ENCODE measurements around the gene UHRF2.
A peak's percentile ranks its signal among the peaks of the same experiment; 100 is the strongest.
"Not testable (repeated sequence)": the region's sequence is repeated elsewhere in the genome, so short reads cannot be mapped to it uniquely, and the experiment has no call there.

The UHRF2 gene

DNA sequence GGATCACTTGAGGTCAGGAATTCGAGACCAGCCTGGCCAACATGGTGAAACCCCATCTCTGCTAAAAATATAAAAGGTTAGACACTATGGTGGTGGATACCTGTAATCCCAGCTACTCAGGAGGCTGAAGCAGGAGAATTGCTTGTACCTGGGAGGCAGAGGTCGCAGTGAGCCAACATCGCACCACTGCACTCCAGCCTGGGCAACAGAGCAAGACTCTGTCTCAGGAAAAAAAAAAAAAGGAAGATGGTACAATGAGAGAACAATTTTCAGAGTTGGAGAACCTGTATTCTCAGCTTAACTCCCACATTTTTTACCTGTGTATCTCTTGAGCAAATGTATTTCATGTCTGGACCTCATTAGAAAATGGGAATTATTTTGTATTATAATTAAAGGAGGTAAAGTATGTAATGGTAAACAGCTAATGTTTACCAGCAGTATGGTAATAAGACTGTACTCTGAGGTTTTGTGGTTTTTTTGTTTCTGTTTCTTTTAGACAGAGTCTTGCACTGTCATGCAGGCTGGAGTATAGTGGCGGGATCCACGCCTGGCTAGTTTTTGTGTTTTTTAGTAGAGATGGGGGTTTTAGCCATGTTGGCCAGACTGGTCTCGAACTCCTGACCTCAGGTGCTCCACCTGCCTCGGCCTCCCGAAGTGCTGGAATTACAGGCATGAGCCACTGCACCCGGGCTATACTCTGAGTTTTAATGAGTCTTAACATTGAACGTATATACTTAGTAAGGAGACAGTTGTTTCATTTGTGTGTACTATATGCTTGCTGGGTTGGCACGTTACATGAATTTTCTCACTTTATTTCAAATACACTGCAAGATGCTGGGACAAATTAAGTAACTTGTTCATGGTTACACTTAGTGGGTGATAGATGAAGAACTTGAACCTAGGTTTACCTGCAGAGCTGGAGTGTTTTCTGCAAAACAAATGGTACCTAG, 16.2 kb downstream of the UHRF2 start:
- DNase-seq: no peak

DNA sequence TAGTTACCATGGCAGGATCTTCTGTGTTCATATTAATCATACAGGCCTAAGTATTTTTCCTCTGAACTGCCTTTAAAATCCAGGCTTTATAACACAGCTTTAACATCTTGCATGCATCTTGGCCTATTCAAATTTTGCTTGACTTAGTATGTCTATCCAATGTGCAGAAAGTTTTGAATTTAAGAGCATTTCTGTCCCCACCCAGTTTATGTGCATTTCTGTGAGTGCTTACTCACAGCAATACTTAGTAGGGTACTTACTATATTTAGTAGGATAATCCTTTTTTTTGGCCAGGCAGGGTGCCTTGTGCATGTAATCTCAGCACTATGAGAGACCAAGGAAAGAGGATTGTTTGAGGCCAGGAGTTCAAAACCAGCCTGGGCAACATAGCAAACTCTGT, 18.0 kb downstream of the UHRF2 start:
- DNase-seq: no peak

DNA sequence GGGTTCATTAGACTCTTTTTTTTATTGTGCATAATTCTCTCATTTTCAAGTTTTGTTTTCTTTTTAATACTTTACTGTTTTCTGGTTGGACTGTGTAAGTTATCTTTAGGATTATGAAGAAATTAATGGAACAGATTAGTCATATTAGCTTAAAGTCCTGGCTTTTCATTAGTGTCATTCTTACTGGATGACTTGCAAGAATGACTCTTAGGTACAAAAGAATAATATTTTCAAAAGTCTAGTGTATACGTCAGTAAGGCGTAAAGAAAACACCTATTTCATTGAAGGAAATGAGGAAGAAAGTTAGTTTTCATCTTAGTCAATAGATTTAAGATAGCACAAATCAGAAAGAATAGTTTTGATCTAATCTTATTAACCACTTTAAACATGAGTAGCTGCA, 20.4 kb downstream of the UHRF2 start:
- DNase-seq: peak; percentile 70

DNA sequence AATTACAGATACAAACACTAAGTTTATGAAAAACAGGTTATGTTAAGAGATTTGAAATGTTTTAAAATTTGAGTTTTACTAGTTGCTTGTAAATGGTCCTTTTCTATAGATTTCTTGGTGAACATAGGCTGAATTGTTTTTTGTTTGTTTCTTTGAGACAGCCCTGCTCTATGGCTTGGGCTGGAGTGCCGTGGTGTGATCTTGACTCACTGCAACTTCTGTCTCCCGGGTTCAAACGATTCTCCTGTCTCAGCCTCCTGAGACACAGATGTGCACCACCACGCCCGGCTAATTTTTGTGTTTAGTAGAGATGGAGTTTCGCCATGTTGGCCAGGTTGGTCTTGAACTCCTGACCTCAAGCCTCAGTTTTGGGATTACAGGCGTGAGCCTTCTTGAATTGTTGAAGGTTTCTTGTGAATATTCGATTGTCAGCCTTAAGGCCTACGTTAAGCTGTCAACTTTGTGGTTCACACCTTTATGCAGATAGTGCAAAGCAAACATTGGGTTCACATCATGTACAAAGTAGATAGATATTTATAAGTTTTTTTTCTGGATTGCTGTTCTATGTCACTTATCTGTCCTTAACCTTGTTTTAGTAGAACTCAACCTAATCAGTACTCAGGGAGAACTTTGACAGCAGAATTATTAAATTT, 26.2 kb downstream of the UHRF2 start:
- DNase-seq: no peak

DNA sequence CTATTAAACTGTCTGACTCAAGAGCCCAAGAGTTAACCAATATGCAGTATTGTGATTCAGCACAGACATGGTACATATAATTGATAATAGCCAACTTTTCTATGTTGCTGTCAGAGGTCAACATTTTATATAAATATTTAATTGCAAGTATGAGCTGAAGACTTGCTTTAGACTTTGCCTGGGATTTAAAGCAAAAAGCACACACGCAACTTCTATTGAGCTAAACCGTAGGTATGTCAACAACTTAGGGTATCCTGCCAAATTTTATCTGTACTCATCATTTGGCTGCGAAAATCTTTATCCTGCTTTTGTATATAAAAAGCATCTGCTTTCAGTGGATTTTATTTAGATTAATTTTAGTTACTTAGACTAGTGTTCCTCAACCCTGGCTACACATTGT, 27.4 kb downstream of the UHRF2 start:
- DNase-seq: peak; percentile 48

DNA sequence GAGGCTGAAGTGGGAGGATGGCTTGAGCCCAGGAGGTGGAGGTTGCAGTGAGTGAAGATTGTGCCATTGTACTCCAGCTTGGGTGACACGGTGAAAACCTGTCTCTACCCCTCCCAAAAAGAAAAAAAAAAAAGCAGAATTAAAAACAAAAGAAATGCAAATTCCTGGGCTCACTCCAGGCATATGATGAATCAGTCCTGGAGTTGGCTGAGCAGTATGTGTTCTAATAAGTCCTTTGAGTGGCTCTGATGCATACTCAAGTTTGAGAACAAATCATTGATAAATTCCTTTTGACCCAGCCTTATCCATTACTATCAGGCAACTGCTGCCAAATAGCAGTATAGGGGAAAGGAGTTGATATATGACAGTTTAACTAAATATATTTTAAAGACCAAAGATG, 28.3 kb downstream of the UHRF2 start:
- peak; percentile 23 for DNase-seq

DNA sequence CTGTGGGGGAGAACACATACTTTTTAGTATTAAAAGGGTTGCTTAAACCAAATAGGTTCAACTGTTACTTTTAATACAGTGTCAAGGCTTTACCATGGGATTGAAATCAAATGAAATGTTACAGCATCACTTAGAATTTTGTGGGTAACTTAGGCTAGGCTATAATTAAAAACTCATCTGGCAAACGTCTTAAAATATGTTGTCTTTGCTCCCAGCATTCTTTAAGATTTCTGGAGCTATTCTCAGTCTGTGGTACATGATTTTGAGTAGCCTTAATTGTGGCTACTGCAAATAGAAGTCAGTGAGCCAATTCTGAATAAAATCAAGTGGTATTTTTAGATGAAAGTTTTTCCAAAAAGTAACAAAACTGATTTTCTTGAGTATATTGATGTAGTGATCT, 30.7 kb downstream of the UHRF2 start:
- no peak for DNase-seq

DNA sequence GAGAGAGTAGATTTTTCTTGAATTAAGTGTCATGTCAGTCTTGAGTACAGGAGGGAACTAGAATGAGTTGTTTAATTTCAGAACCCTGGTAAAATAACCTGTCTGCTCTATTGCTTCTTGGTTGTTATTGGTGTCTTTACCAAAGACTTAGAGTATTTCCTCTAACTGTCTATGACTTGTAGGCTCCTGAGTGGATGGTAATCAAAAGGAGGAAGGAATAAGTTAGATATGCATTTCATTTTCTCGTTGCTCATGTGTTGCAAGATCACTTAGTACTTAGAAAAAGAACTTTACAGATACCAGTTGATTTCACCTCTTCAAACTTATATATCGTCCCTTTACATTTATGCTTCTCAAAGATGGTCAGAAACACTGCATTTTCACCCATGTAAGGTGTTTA, 31.1 kb downstream of the UHRF2 start:
- no peak for DNase-seq

DNA sequence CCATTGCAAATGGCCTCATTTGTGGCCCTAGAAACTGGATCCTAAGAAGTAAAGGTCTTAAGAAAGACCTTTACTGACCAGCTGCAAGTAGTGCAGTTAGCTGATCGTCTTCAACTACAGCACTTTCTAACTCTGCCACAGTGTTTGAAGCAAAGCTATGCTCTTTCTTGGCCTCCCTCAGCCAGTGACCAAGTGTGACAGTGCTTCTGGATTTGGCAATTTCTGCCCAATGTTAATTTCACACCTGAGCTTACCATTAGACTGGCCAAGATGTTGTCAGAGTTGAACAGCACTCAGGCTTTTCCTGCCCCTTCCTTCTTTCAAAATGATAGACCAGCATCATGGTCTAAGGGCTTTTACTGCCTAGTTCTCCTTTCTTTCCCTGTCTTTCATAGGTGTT, 36.1 kb downstream of the UHRF2 start:
- DNase-seq: no peak

DNA sequence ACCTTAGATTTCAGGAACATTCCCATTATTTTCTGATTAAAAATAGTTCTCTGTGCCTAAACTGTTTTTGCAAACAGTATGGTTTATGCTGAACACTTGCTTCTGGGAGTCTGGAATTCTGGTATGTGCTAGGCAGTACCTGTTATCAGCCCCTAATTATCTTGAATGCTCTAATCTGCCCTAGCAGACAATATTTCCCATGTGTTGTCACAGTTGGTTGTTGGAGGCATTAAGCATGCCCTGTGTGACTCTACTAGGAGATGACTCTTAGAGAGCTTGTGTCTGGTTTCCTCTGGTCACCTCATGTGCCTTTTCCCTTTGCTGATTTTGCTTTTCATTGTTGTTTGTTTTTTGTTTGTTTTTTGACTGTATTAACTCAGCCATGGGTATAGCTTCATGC, 36.6 kb downstream of the UHRF2 start:
- no peak for DNase-seq

DNA sequence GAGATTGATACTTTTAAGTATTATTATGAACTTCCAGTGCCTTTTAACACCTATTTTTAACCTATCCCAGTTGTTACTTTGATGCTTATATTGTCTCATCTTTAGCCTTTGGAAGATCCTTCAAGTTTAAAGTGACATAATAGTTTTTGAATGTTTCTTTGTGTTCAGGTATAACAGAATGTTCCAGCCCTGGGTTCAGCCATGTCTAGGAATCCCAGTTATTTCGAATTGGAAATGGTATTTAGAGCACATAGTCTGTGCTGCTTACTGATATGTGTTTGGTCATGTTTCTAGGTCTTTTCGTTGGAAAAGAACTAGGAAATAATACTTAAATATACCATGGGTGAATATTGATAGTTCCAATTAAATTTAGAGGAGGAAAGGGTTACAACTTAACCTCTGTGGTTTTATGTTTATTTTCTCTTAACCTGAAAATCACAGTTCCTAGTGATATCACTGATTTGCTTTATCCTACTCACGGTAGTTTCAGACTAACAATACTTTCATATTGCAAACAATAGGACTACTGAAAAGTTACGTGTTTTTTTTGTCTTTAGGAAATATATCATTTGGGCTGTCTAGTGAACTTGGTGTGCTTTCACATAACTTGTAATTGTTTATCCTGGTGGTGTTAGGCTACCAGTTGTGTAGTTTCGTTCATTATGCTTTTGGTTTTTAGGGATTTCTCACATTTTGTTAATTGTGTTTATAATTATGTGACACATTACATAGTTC, 37.8 kb downstream of the UHRF2 start:
- no peak for DNase-seq

DNA sequence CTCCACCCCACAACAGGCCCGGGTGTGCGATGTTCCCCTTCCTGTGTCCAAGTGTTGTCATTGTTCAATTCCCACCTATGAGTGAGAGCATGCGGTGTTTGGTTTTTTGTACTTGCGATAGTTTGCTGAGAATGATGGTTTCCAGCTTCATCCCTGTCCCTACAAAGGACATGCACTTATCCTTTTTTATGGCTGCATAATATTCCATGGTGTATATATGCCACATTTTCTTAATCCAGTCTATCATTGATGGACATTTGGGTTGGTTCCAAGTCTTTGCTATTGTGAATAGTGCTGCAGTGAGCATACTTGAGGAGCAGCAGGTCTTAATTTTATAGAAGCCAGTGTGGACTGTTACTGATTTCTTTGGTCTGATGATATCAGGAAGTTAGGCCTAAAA, 42.3 kb downstream of the UHRF2 start:
- not testable (repeated sequence) for DNase-seq

DNA sequence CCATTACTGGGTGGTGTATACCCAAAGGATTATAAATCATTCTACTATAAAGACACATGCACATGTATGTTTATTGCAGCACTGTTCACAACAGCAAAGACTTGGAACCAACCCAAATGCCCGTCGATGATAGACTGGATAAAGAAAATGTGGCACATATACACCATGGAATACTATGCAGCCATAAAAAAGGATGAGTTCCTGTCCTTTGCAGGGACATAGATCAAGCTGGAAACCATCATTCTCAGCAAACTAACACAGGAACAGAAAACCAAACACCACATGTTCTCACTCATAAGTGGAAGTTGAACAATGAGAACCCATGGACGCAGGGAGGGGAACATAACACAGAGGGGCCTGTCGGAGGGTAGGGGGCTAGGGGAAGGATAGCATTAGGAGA, 45.7 kb downstream of the UHRF2 start:
- DNase-seq: not testable (repeated sequence)

DNA sequence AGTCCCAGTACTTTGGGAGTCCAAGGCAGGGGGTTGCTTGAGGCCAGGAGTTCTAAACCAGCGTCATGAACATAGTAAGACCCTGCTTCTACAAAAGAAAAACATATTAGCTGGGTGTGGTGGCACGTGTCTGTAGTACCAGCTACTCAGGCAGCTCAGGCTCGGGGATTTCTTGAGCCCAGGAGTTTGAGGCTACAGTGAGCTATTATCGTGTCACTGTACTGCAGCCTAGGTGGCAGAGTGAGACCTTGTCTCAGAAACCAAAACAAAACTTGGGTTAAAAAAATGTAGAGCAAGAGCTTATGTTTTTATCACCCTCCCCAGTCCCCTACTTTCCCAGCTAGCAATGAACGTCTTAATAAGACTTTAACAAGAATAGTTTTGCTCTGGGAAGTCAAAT, 46.7 kb downstream of the UHRF2 start:
- no peak for DNase-seq

DNA sequence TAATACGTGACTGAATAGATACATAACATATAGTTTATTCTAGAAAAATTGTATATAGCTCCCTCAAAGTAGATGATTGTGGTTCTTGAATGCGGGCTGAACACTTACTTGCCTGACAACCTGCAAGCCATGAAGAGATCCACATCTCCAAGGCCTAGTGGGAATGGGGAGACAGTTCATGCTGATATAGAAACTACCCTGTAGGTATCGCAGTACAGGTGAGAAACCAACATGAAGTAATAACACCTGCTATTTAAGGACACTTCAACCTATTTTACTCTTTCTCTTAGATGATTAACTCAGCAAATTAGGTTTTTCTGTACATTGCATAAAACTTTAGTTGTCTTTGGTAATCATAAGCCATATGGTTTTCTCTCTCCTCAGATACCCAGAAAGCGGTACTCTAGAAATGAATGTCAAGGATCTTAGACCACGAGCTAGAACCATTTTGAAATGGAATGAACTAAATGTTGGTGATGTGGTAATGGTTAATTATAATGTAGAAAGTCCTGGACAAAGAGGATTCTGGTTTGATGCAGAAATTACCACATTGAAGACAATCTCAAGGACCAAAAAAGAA, 47.3 kb downstream of the UHRF2 start:
- no peak for DNase-seq

DNA sequence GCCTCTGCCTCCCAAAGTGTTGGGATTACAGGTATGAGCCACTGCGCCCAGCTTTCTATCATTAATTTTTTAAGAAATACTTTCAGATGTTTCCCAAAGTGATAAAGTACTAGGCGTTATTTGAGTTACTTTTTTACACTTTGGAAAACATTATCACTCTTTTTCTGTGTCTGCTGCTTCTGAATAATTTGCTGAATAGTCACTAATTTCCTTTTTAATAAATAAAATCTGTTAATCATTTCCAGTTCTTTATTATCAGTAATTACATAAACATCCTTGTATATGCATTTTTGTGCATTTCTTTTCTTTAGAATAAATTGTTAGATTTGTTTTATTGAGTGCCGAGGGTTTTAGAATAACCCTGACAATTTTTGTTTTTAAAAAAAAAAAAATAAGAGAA, 48.6 kb downstream of the UHRF2 start:
- no peak for DNase-seq

DNA sequence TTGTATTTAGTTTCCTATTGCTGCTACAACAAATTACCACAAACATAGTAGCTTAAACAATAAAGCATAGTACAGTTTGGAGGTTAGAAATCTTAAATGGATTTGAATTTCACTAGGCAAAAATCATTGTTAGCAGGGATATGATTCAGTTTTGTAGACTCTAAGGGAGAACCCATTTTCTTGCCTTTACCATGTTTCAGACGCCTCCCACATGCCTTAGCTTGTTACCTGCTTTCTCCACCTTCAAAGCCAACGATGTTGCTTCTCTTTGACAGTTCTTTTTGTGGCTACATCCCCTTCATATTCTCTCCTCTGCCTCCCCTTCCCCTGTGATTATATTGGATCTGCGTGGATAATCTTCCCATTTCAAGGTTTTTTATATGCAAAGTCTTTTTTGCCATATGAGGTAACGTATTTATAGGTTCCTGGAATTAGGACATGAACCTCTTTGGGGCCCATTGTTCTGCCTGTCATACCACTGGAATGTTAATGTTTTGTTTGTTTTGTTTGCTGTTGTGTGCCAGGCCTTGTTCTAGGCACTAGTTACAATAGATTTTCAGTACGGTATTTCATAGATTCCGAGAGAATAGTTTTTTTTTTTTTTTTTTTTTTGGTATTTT, 54.1 kb downstream of the UHRF2 start:
- no peak for DNase-seq

DNA sequence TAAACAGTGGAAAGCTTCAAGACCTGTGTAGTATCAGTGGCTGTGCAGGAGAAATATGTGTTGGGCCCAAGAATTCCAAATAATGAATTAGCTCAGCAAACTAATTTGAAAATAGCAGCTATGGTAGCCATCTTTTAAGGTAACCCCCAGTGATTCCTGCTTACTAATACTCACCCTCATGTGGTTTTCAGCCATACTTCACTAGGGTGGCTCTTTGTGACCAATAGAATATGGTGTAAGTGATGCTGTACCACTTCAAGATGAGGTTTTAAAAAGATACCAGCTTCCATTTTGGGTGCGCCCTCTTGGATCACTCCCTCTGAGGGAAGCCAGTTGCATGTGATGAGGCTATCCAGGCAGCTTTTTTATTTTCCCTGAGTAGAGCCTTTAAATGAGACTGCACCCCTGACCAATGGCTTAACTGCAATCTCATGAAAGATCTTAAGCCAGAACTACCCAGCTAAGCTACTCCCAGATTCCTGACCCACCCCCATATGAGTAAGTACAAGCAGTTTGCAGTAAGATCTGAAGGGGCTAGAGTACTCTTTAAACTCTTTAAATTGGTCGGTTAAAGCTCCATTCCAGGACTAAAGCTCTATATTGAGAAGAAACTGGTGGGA, 58.3 kb downstream of the UHRF2 start:
- DNase-seq: no peak

DNA sequence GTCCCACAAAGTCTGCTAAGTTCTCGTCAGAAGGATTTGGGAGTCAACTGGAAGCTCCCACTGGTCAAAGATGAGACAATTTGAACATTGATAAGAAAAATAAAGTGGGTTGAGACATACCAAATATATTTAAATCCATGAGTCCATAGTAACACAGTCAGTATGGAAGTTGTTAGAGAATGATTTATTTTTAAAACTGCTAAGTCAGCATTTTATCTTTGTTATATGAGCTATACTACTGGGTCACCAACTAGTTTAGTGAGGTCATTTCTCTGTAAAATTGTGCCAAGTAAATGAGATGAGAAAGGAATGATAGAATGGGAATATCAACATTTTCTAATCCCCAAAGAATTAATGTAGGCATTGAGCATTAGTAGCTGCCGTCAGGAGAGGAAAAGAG, 60.2 kb downstream of the UHRF2 start:
- no peak for DNase-seq

DNA sequence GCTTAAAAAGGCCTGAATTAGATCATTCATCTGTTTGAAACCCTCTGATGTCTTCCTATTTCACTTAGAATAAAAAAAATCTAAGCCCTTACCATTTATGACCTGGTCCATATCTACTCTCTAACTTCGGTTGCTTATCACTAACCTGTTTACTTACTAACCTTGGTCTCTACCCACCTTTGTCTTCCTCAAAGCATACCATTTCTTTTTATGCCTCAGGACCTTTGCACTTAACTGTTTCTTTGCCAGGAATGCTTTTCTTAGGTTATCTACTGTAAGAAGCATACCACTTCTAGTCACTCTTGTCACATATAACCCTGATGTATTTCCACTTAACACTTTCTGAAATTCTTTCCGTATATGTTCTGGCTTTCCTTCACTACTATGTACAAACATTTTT, 67.0 kb downstream of the UHRF2 start:
- DNase-seq: no peak

DNA sequence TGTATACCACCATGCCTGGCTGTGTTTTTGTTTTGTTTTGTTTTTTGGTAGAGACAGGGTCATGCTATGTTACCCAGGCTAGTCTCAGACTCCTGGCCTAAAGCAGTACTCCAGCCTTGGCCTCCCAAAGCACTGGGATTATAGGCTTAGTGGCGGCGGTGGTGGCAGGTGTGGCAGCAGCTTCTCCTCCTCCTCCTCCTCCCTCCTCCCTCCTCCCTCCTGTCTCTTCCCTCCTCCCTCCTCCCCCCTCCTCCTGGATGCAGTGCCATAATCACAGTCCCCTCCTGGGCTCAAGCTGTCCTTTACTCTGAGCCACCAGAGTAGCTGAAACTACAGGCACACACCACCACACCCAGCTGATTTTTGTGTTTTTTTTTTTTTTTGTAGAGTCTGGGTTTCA, 71.2 kb downstream of the UHRF2 start:
- DNase-seq: no peak

DNA sequence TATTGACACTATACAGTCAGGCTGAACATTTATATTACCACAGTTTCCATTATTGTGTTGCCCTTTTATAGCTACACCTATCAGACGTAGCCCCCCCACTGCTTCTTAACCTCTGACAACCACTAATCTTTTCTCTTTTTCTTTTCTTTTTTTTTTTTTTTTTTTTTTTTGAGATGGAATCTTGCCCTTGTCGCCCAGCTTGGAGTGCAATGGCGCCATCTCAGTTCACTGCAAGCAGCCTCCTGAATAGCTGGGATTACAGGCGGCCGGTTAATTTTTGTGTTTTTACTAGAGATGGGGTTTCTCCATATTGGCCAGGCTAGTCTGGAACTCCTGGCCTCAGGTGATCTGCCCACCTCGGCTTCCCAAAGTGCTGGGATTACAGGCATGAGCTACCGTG, 75.4 kb downstream of the UHRF2 start:
- no peak for DNase-seq

DNA sequence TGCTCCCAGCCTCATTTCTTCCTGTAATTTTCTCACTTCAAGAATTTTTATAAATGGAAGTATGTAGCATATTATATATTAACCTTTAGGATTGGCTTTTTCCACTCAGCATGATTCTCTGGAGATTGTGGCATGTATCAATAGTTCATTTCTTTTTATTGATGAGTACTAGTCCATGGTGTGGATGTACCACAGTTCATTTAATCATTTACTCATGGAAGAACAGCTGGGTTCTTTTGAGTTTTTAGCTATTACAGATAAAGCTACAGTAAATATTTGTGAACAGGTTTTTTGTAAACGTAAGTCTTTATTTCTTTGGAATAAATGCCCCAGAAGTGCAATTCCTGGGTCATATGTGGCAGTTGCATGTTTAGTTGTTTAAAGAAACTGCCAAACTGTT, 76.1 kb downstream of the UHRF2 start:
- DNase-seq: no peak
